ENCODE measurements around the gene C1orf174.

DNA sequence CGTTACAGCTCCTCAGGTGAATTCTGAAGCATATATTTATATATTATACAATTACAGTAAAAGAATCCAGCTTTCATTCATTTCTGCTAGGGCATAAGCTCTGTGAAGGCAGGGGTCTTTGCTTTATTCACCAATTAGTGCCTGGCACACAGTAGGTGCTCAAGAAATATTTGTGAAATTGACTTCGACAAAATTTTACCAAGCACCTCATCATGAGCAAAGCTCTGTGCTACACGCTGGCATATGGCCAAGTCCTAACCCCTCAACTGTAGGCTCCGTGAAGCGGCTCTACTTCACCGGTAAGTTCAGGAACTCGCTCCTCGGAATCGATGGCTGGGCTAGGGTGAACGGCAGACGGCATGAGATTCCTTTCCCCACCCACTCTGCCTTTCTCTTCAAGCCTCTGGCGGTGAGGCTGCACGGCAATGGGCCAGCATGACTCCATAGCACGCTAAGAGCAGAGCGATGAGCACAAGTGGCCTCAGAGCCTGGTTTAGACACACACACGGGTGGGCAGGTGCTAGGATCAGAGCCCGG is 8.7 kb downstream of the C1orf174 start:
- TF ChIP-seq, protein P1, sequence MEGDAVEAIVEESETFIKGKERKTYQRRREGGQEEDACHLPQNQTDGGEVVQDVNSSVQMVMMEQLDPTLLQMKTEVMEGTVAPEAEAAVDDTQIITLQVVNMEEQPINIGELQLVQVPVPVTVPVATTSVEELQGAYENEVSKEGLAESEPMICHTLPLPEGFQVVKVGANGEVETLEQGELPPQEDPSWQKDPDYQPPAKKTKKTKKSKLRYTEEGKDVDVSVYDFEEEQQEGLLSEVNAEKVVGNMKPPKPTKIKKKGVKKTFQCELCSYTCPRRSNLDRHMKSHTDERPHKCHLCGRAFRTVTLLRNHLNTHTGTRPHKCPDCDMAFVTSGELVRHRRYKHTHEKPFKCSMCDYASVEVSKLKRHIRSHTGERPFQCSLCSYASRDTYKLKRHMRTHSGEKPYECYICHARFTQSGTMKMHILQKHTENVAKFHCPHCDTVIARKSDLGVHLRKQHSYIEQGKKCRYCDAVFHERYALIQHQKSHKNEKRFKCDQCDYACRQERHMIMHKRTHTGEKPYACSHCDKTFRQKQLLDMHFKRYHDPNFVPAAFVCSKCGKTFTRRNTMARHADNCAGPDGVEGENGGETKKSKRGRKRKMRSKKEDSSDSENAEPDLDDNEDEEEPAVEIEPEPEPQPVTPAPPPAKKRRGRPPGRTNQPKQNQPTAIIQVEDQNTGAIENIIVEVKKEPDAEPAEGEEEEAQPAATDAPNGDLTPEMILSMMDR (IDR thresholded peaks at IDR 0.05; ENCODE audit: low read length), result no peak
- no peak for TF ChIP-seq EZH2 (optimal IDR thresholded peaks at IDR 0.05; ENCODE audit: low read depth, low read length)

All from MM.1S (cell line).